Lower leg skin (tissue), 3 donors: ENCODE data around the gene FAM174A.

ENCODE experiments used
- POLR2A ChIP-seq, 2 donors: fragments of 450-650 bp; IDR thresholded peaks; one replicate each; pipeline ENCODE4 v1.6.1; 2016 to 2017; ENCODE audit warnings: antibody characterized with exemption in 2 of 2, mild to moderate bottlenecking in 1 of 2, moderate library complexity in 1 of 2
- TF ChIP-seq, protein P1 (sequence below), 3 donors: fragments of 450-650 bp; IDR thresholded peaks; one replicate each; pipeline ENCODE4 v1.5.1; 2016; ENCODE audit warnings: antibody characterized with exemption in 3 of 3, mild to moderate bottlenecking in 3 of 3, moderate library complexity in 2 of 3

DNA sequence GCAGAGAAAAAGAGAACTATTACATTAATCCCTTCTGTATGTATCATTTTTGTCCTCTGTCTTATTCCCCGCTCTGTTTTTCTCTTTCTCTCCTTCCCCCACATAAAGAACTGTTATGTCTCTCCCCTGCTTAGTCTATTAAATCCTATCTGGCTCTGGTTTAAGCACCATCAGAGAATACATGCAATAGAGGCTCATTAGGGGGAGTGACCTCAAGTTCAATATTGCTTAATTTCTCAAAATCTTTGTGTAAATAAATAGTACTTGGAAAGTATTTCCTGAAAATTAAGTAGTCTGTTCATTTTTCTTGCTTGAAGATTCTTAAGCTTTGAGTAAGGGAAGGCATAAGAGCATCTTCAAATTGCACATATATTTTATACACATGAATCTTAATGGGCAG, 41.2 kb upstream of the FAM174A start:
- no peak for TF ChIP-seq POLR2A (IDR thresholded peaks at IDR 0.05)
- TF ChIP-seq, protein P1, sequence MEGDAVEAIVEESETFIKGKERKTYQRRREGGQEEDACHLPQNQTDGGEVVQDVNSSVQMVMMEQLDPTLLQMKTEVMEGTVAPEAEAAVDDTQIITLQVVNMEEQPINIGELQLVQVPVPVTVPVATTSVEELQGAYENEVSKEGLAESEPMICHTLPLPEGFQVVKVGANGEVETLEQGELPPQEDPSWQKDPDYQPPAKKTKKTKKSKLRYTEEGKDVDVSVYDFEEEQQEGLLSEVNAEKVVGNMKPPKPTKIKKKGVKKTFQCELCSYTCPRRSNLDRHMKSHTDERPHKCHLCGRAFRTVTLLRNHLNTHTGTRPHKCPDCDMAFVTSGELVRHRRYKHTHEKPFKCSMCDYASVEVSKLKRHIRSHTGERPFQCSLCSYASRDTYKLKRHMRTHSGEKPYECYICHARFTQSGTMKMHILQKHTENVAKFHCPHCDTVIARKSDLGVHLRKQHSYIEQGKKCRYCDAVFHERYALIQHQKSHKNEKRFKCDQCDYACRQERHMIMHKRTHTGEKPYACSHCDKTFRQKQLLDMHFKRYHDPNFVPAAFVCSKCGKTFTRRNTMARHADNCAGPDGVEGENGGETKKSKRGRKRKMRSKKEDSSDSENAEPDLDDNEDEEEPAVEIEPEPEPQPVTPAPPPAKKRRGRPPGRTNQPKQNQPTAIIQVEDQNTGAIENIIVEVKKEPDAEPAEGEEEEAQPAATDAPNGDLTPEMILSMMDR (IDR thresholded peaks at IDR 0.05): no peak
